Cardiac fibroblast (primary cell): ENCODE results near the gene SERP1.

Experiments
- DNase-seq, 2 donors: peaks; one replicate each; pipeline versions ENCODE4 v3.0.0 to v3.0.0-alpha.2; 2010; ENCODE audit warnings: low read depth in 2 of 2
- H3K4me3 ChIP-seq, 2 donors: replicated peaks in 1 of 2; 1 replicate in 1 of 2; 2 replicates in 1 of 2; pipeline ENCODE4 v1.5.1; 2011; ENCODE audit warnings: low read depth in 2 of 2, low read length in 2 of 2, mild to moderate bottlenecking in 2 of 2, moderate library complexity in 1 of 2
- CTCF ChIP-seq: IDR thresholded peaks from one replicate; pipeline ENCODE4 v1.5.1; 2011; ENCODE audit warnings: low read depth, mild to moderate bottlenecking, low read length, inconsistent platforms

The SERP1 gene

GRCh38 chr3:150546226-150547044 lies at the start of gene SERP1, which contains the start of gene EIF2A:
Gene SERP1 (minus strand): TSS chr3:150546496. CDS start chr3:150546135, 361 bp downstream.
Gene EIF2A (plus strand): TSS chr3:150546787. CDS start chr3:150546803, 16 bp downstream.
- TF ChIP-seq CTCF = no peak
- H3K4me3 ChIP-seq = peak within 1 kb of the TSS; percentile 89 to 97

GRCh38 chr3:150594150-150594549 lies 47.9 kb upstream of the SERP1 start:
- H3K4me3 ChIP-seq = no peak overlapping the region
- TF ChIP-seq CTCF = no peak
- DNase-seq = no peak

More at GRCh38 chr3:150546226-150547044, at the start of gene SERP1, which contains the start of gene EIF2A:
- DNase-seq = peak; percentile 99

GRCh38 chr3:150589759-150590158 lies 43.5 kb upstream of the SERP1 start:
- DNase-seq = peak; percentile 9 to 27
- no peak for TF ChIP-seq CTCF
- H3K4me3 ChIP-seq = no peak overlapping the region

GRCh38 chr3:150588027-150588830 lies 41.9 kb upstream of the SERP1 start:
- DNase-seq = no peak
- no peak overlapping the region for H3K4me3 ChIP-seq
- TF ChIP-seq CTCF = no peak

GRCh38 chr3:150583028-150583427 lies 36.7 kb upstream of the SERP1 start:
- DNase-seq = no peak
- H3K4me3 ChIP-seq = no peak overlapping the region
- no peak for TF ChIP-seq CTCF

GRCh38 chr3:150582620-150583019 lies 36.3 kb upstream of the SERP1 start:
- TF ChIP-seq CTCF = no peak
- H3K4me3 ChIP-seq = no peak overlapping the region
- no peak for DNase-seq
